NCI-H510A (cell line): ENCODE data around the gene SLFN14.
"Not testable (repeated sequence)": the region's sequence is repeated elsewhere in the genome, so short reads cannot be mapped to it uniquely, and the experiment has no call there.

Experiments
- DNase-seq: peaks from one replicate; lab custom pipeline; 2025; lab: John Stamatoyannopoulos, UW

SLFN14 gene

GRCh38 chr17:35521654-35522256 lies 38.9 kb downstream of the SLFN14 start:
- DNase-seq = not testable (repeated sequence)

- DNase-seq = no peak
These were observed 39.5 kb downstream of the SLFN14 start for GRCh38 chr17:35521150-35521549.

- no peak for DNase-seq
These were observed 40.6 kb downstream of the SLFN14 start for GRCh38 chr17:35519906-35520442.

- peak; percentile 11 for DNase-seq
These were observed 41.2 kb downstream of the SLFN14 start for GRCh38 chr17:35519439-35519838.

- not testable (repeated sequence) for DNase-seq
These were observed 42.2 kb downstream of the SLFN14 start for GRCh38 chr17:35518431-35518830.

- DNase-seq = no peak
These were observed 45.6 kb downstream of the SLFN14 start for GRCh38 chr17:35515027-35515426.

- DNase-seq = no peak
These were observed 46.1 kb downstream of the SLFN14 start for GRCh38 chr17:35514564-35514963.
